OCI-M1 (cell line): ENCODE results near the gene IWS1.

Experiments used
- DNase-seq: peaks from one replicate; lab custom pipeline; 2025; lab: John Stamatoyannopoulos, UW

IWS1 gene

DNA sequence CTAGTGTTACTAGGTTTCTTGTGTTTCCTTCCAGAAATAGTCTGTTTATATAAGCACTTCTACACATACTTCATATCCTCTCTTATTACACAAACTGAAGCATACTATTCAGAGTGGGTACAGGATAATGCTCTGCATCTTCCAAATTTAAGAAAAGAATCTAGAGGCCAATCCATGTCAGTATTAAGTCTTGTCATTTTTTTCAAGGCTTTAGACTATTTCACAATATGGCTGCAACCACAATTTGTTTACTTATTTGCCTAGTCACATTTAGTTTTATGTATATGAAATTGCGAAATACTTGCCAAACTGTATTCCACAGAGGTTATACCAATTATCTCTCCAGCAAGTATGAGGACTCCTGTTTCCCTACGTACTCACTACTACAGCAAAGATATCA is 27.9 kb downstream of the IWS1 start:
- peak; percentile 50 for DNase-seq

GRCh38 chr2:127490283-127490682 is 36.0 kb downstream of the IWS1 start:
- DNase-seq, result no peak

- DNase-seq, result peak; percentile 43
Measured at GRCh38 chr2:127486247-127487058, 39.8 kb downstream of the IWS1 start.

DNA sequence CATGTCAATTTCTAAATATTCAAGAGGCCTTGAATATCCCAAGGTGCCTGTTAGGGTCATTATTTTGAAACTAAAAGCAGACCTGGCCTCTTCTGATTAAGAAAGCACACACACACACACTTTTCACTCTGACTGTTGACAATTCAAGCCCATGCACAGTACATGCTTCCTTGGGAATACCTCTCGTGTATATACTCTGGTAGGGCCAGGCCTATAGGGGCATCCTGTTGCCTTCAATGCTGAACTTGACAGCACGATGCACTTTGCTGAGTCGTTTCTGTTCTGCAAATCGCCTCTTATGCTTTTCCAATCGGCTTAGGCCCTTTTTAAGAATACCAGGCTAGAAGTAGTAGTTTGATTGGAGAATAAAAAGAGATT is 40.6 kb downstream of the IWS1 start:
- no peak for DNase-seq

DNA sequence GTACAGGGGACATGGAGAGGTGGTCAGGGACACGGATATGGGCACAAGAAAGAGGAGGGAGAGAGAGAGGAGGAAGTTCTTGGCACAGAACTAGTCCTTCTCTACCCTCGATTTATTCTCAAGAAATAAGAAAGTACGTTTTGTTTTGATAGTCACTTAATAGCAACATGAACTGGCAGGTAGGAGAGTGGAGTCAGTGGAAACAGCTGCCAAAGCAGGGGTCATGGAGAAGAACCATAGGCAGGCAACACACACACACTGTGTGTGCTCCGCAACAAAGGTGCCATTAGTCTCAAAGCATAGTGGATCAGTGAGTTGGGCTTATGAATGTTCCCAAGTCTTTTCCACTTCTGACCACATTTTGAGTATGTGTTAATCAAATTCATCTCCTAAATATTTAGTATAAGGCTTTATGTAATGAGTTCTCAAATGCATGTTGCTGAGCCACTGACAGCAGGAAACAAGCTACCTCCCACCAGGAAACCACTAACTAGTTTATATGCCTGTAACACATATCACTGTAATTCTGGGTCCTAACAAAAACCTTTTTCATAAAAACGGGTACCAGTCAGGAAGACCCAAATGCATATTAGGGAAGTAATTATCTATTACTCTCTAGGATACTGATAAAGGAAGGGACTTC is 41.1 kb downstream of the IWS1 start:
- no peak for DNase-seq

DNA sequence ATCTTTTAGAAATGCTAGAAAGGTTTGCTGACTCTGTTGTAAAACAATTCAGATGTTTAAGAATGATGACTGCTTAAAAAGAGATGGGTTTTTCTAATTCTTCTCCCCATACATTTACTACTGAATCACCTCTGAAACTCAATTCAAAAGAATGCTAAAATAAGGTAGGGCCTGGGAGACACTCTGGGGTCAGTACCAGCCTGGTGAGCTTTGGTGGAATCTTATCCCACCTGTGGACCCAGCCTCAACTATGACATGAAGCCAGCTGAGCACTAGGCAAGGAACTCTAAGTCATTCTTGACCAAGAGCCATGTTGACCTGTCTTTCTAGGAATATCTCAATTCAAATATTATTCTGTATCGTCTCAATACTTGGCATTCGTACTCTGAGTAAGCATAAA is 44.3 kb downstream of the IWS1 start:
- no peak for DNase-seq

DNA sequence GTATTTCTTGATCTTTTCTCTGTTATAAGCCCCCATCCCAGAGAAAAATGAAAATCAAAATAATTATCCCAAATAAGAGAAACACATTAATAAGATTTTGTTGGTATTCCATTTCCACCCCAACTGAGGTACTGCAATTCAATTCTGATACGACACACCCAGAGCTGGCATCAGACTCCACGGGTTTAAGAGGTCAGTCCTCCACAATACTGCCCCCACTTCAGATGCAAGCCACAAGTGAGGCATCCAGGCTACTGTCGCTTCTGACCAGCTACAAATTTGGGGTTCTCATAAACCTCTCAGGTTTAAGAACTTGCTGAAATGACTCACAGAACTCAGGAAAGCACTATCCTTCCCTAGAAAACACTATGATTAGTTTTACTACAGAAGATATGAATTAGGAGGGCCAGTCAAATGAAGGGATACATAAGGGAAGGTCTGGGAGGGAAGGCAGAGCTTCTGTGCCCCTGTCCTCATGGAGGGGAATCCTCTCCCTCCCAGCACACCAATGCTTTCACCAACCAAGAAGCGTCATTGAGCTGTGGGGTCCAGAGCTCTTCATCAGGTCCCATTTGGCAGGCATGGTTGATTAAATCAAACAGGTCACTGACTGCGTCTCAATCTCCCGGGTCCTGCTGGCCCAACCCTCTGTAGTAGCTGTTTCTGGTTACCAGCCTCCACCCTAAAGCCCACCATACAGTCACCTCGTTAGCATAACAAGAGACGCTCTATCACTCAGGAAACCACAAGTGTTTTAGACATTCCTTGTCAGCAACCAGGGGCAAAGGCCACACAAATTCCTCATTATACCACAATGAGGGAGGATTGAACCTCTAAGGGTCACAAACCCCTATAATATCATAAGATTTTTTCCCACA is 46.2 kb downstream of the IWS1 start:
- no peak for DNase-seq

- DNase-seq, result peak; percentile 69
Measured at GRCh38 chr2:127479219-127479825, 47.0 kb downstream of the IWS1 start.

- no peak for DNase-seq
Measured at GRCh38 chr2:127475788-127476187, 50.5 kb downstream of the IWS1 start.

- DNase-seq, result no peak
Measured at GRCh38 chr2:127472268-127472667, 54.0 kb downstream of the IWS1 start.

DNA sequence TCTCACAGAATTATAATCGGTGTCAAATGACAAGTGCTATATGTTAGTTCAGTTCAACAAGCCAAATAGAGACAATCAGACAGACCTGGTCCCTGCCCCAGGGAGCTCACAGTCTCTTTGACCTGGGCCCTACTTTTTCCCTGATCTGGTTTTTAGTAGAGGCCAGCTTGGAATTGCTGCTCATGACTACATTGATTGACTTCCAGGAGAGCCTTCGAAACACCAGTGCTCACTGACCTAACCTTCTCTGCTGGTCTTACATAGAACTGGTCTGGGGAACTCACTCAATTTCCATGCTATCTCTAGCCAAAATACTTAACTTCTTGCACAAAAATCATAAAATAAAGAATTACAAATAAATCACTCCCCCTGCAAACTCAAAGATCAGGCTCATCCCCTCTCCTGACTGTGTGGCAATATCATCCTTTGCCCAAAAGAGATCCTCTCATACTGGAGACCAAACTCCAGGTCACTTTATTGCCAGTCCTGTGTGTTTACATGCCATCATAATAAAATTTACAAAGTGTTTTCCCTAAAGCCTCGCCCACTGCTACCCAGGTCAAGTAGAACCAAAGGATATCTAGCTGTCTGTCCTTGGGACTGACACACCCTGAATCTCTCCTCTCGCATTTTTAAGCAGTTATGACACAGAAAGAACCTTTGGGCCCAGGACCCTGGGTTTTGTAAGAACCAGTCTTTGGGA is 54.9 kb downstream of the IWS1 start:
- DNase-seq, result no peak

DNA sequence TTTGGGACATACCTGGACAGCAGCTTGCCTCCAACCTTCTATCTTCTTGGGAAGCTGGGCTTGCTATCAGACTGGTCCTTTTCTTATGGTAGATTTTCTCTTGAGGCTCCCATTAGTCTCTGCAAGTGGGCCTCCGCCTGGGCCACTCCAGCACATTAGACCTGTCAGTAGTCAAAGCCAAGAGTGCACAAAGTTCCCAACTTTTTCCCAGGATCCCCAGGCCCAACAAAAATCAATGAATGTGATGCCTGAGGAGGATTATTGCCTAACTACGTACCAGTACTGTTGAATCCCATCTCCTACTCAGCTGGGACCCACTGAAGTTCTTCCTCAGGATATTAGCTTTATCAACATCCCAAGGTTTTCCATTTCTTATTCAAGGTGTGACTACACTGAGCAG is 56.3 kb downstream of the IWS1 start:
- no peak for DNase-seq

GRCh38 chr2:127469051-127469450 is 57.2 kb downstream of the IWS1 start:
- no peak for DNase-seq

GRCh38 chr2:127465258-127465657 is 61.0 kb downstream of the IWS1 start:
- DNase-seq, result peak; percentile 65

- no peak for DNase-seq
Measured at GRCh38 chr2:127464470-127465257, 61.6 kb downstream of the IWS1 start.

DNA sequence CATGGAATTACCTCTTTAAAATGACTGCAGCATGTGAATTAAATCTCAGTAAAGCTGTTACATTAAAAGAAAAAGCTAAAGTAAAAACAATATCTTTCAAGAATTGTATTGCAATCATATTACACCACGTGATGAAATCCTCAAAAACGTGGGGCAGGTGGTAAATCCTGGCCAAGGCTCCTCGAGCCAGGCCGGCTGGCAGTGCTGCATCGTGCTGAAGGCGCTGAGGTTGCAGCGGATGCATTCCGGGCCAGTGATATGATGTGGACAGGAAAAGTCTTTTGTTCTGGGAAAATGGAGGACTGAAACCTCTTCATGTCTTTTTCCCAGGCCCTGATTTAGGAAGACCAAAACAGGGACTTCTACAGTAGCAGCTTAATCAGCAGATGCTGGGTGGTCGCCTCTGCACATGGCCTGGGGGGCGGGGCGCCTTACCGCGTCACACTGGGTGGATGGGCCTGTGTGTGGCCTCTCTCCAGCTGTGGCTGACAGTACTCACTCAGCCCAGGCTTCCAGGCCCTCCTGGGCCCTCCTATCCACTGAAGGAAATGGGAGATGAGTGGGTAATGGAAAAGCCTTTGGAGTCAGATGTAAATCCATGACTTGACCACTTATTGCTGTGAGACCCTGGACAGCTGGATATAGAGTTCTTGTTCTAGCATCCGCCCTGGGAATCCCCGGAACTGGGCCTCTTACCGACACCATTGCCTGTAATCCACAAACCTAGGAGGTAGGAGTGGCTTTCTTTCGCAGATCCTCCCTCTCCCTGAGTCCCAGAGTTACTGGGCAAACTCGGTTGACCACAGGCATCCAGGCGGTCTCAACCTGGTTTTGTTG is 62.9 kb downstream of the IWS1 start:
- no peak for DNase-seq

- no peak for DNase-seq
Measured at GRCh38 chr2:127462461-127462860, 63.8 kb downstream of the IWS1 start.

DNA sequence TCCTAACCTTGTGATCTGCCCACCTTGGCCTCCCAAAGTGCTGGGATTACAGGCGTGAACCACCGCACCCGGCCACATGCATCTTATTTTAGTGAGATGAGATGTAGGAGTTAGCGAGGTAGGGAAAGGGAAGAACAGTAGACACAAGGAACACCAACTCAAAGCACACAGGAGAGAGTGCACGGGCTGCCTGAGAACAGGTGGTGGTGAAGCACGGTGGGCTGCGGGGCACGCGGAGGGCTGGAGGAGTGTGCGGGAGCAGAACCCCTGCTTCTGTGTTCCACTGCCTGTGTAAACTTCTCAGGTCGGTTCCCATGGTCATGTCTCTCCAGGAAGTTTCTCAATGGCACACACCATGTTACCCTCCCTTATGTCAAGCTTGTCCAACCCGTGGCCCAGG is 69.3 kb downstream of the IWS1 start:
- no peak for DNase-seq

DNA sequence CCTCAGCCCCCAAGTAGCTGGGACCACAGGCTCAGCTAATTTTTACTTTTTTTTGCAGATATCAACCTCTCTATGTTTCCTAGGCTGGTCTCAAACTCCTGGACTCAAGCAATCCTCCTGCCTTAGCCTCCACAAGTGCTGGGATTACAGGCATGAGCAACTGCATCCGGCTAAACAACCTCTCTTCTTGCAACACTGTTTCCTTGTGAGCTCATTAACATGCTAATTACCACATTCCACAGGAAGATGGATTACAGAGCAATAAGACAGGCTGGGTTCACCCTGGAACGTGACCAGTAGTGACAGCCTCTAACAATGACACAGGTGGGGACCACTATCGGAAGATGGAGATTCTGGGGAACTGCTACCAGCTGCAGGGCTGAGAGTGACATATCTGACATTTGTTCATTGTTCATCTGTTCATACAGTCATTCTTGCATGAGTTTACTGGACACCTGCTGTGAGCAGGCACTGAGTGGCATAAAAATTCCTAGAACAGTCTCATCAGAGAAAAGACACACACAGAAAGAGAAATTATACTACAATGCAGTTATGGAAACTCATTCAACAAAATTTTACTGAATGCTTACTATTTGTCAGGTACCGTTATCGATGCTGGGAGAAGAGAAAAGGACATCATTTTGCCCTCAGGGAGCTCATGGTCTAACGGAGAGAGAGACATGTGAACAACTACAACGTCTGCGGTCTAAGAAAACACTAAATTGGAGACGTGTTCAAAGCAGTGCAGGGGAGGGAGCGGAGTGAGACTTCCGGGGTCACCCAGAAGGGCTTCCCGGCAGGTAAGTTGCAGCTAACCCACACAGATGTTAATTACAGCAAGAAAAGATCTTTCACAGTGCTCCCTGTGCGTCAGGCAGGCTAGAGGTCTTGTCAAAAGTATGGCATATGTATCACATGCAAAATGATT is 70.5 kb downstream of the IWS1 start:
- DNase-seq, result no peak
